Measurements from ENCODE around the gene ATXN2L.
"Not testable (repeated sequence)": the region's sequence is repeated elsewhere in the genome, so short reads cannot be mapped to it uniquely, and the experiment has no call there.

Gene ATXN2L

GRCh38 chr16:28872952-28873351, 50.2 kb downstream of the ATXN2L start:
- DNase-seq (ENCODE audit: low read depth), result no peak

DNA sequence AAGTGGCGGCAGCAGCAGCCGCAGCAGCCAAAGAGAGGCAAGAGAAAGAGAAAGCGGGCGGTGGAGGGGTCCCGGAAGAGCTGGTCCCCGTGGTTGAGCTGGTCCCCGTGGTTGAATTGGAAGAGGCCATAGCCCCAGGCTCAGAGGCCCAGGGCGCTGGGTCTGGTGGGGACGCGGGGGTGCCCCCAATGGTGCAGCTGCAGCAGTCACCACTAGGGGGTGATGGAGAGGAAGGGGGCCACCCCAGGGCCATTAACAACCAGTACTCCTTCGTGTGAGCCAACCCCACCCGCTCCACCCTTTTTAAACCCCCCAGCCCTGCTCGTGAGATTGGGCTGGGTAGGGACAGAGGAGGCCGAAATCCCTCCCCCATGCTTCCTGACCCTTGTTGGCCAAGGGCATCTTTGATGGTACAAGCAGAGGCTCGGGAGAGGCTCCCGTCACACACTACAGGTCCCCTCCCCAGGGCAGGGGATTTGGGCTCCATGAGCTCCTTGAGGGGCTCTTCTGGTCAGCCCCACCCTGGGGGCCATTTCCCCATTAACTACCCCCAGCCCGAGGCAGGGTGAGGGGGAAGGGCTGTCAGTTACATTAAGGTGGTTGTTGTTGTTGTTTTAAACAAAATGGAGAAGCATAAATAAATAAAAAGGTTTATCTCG, 50.9 kb downstream of the ATXN2L start:
- DNase-seq (ENCODE audit: low read depth), result peak; percentile 43

- DNase-seq (ENCODE audit: low read depth), result no peak
These were observed 51.6 kb downstream of the ATXN2L start for GRCh38 chr16:28874406-28874805.

DNA sequence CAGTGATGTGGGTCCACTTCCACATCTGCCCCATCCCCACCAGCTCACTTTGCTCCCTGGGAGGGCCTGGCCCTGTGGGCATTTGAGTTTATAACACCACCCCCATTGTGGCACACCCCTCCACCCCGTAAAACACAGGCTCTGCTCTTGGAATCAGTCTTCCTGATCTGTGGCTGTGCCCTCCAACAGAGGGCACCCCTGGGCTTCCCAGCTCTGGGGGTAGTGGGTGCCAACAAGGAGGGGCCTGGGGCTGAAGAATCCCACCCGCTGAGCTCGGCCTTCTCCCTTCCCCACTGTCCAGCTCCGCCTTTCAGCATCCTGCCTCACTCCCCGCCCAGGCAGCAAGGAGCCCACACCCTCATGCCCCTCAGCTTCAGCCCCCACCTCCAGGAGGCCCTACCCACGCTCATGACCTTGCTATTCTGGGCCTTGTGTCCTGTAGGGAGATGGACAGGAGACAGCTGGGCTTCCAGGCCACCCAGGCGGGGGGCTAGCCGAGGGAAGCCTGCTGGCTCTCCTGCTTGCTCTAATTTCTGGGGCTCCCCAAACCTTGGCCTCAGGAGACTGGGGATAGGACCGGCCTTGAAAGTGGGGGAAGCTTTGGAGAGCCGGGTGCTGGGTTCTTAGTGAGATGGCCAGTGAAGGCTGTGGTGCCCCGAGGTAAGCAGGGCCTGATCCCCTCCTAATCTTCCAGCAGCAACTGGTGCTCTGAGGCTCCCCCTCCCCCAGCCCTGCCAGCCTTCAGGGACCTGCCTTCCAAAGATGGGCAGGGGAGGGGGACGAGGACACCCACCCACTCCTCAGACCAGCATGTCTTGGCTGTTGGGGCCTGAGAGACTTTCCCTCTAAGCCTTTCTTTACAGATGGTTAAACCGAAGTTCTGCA, 52.6 kb downstream of the ATXN2L start:
- DNase-seq (ENCODE audit: low read depth), result no peak

DNA sequence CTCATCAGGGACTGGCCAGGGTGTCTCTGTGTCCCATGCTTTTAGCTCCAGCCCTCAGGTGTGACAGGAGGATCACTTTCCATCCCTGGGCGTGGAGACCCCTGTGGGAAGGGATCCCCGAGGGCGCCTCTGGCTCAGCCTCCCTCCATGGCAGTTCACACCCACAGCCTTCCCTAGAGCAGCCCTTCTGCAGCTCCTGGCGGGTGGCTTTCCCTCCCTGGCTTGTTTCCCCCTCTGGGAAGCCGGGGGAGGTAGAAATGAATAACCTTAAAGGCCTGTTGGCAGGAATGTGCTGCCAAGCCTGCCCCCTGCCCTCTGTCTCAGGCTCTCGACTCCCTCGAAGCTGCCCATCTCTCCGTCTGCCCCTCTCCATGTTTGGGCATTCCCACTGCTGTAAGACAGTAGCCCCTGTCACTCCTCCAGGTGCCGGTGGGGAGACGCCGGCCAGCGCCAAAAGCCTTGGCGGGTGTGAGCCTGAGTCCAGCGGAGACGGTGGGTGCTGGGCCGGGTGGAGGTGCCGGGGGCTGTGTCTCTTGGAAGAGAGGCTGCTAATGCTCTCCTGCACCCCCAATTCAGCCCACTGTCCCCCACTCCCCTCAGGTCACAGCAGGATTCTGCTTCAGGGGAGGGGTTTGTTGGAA, 53.3 kb downstream of the ATXN2L start:
- DNase-seq (ENCODE audit: low read depth), result no peak

DNA sequence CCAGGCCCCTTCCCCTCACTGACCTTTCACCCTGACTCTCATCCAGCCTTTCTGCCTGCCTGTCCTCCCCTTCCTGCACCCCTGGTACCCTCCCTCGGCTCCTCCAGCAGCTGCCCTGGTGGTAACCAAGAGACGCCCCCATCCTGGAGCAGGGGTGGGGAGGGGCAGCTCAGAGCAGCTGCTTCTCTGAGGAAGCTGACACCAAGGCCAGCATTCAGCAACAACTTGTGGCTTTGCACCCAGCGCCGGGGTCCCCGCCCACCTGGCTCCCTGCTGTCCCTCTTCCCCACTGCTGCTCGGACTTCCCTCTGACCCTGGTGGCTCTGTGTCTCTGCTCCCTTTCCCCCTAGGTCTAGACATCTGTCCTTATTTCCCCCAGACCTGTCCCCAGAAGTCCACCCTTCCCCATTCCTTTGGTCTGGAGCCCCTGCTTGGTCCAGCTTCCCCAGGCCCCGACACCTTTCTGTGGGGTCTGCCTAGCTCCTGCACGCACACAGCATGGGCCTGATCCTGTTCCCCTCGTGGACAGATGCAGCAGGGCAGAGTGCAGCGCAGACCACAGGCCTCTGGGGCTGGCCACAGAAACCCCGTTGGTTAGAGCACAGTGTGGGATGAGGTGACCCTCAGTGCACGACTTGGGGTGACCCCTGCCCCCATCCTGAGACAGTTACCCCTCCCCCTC, 54.3 kb downstream of the ATXN2L start:
- no peak for DNase-seq (ENCODE audit: low read depth)

DNA sequence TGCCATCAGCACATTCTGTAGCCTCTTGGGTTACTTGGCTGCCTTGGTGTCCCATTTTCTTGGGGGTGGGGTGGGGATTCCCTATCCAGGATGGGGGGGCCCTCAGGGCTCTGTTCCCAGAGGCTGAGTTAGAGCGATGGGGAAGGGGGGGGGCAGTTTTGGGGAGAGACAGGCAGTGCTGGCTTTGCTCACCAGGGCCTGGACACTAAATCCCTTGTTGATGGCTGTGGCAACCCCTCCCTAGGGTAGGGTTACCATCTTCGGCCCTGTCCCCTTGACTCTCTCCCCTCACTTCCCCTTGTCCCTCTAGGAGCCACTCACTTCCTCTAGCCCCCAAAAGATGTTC, 54.8 kb downstream of the ATXN2L start:
- no peak for DNase-seq (ENCODE audit: low read depth)

DNA sequence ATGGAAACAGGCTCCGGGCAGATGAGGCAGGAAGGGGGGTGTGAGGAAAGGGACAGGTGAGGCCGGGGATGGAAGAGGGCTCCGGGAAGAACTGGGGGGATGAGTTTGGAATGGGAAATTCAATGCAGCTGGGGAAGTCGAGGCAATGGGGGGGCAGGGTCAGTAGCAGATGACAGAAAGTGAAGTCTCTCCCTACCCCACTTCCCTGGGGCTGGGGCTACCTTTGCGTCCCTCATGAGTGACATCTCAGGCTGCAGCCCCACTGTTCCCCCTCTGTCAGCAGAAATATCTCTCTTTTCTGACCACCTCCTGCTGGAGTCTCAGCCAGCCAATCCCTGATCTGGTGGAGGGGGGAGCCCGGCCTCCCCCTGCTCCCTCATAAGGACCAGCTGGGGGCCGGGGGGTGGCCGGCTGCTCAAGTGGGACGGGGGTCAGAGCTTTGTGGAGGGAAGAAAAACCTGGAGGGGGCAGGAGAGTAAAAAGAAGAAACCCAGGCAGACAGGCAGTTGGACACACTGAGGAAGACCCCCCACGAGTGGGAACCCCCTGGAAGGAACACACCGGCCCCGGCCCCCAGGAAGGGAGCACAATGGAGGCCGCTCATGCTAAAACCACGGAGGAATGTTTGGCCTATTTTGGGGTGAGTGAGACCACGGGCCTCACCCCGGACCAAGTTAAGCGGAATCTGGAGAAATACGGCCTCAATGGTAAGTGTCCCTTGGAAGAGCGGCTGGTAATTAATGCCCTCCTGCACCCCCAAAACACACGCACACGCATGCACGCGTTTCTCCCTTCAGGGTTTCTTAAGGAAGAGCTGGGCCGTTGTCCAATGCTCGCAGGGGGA, 55.5 kb downstream of the ATXN2L start, which contains the start of gene ATP2A1:
ATP2A1 (plus strand) TSS at position 406 of the 844 bp plus-strand sequence; CDS start at position 590, 184 bp downstream.
- no peak for DNase-seq (ENCODE audit: low read depth)

DNA sequence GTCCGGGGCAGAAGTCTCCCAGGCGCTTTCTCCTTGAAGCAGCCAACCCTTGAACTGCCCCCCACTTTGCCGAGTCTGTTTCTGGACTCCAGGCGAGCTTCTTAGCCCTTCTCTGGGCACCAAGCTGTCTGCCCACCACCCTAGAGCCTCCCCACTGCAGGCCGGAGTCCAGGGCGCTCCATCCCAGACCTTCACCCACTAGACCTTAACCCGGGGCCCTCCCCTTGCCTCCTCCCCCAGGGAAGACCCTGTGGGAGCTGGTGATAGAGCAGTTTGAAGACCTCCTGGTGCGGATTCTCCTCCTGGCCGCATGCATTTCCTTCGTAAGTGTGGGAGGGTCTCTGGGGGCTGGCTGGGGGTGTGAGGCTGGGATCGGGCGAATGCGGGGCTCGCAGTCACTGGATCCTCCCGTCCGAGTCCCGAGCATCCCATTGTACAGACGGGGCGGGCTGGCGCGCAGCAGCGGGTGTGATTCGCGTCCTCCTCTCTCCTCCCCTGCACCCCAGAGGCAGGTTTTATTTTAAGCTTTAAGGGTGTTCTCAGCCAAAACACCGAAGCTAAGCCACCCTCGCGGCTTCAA, 56.6 kb downstream of the ATXN2L start:
- no peak for DNase-seq (ENCODE audit: low read depth)

GRCh38 chr16:28879841-28880588, 57.2 kb downstream of the ATXN2L start:
- peak; percentile 86 for DNase-seq (ENCODE audit: low read depth)

DNA sequence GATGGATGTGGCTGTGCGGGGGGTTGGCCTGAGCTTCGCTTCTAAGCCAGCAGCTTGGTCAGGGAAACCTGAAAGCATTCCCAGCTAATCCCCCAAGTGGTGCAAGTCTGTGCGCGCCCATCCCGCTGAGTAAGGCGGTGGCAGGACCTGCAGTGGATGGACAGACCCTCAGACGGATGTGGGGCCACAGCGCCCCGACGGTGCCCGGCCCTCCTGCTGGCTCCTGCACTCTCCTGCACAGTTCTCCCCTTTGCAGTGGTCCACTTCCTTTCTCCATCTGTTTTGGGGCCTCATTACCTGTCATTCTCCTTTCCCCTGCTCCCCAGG, 57.8 kb downstream of the ATXN2L start:
- no peak for DNase-seq (ENCODE audit: low read depth)

GRCh38 chr16:28880955-28881354, 58.2 kb downstream of the ATXN2L start:
- no peak for DNase-seq (ENCODE audit: low read depth)

- not testable (repeated sequence) for DNase-seq (ENCODE audit: low read depth)
These were observed 58.8 kb downstream of the ATXN2L start for GRCh38 chr16:28881565-28881964.

DNA sequence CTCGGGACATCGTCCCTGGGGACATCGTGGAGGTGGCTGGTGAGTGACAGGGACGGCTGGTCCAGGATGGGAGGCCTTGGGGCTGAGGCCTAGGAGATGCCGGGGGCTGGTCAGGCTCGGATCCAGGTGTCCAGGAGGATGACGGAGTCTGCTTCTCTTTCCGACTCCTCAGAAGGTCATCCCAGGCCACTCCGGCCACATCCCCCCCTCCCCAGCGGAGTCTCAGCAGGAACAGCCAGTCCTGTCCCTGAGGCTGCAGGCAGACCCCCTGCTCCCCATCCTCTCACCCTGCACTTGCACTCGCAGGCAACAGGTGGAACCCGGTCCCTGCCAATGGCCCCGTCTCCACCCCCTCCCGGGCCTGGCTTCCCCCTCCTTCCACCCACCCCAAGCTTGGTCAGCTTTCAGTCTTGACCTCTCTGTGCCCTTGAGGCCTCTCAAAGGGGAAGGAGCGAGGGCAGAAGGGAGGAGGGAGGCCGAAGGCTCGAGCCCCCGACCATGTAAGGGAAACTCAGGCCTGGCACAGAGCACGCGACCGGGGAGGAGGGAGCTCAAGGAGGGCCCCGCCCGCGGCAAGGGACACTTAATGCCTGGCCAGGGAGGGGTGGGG, 59.9 kb downstream of the ATXN2L start:
- no peak for DNase-seq (ENCODE audit: low read depth)

GRCh38 chr16:28883221-28883996, 60.6 kb downstream of the ATXN2L start:
- no peak for DNase-seq (ENCODE audit: low read depth)

- no peak for DNase-seq (ENCODE audit: low read depth)
These were observed 61.2 kb downstream of the ATXN2L start for GRCh38 chr16:28884045-28884444.
